GM18951 (cell line): ENCODE results near the gene JARID2.

Source experiments
- POLR2A ChIP-seq: IDR thresholded peaks from 4 replicates; pipeline ENCODE4 v1.6.1; 2011; ENCODE audit warnings: mild to moderate bottlenecking; ENCODE audit not compliant: insufficient read length, insufficient read depth; ENCODE audit errors: extremely low read depth
- in situ Hi-C: fragments of 300-500 bp; cut with MboI; formaldehyde crosslinking; loops from one replicate; pipeline ENCODE4 v1.12.0; 2022; ENCODE audit warnings: low sequenced_read_pairs, mixed read lengths, inconsistent platforms; ENCODE audit not compliant: unreplicated experiment

JARID2 gene

GRCh38 chr6:15553736-15554294, 307.9 kb downstream of the JARID2 start:
- no peak for TF ChIP-seq POLR2A
- in situ Hi-C loops, result no loop called here

GRCh38 chr6:15554728-15555100, 308.8 kb downstream of the JARID2 start:
- in situ Hi-C loops, result no loop called here
- no peak for TF ChIP-seq POLR2A

GRCh38 chr6:15555101-15556038, 309.5 kb downstream of the JARID2 start:
- TF ChIP-seq POLR2A, result no peak
- in situ Hi-C loops, result no loop called here

DNA sequence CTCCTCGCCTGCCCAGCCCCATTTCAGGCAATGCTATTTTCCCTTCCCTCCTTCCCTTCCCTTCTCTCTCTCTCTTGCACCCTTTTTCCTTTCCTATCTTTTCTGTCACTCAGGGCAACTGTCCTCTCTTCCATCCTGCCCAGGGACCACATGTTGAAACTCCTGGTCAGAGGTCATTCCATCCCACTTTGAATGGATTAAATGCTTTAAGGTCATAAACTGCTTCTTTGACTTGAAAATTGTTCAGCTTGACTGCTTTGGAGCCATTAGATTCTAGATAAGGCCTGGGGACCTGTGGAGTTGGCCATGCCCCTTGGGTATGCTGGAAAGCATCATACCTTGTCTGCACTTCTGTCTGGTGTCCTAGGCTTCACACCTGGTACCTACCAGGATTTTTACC, 310.8 kb downstream of the JARID2 start:
- no peak for TF ChIP-seq POLR2A
- in situ Hi-C loops, result no loop called here

- TF ChIP-seq POLR2A, result no peak
- in situ Hi-C loops, result no loop called here
Observed at GRCh38 chr6:15557174-15557573, 311.3 kb downstream of the JARID2 start.

DNA sequence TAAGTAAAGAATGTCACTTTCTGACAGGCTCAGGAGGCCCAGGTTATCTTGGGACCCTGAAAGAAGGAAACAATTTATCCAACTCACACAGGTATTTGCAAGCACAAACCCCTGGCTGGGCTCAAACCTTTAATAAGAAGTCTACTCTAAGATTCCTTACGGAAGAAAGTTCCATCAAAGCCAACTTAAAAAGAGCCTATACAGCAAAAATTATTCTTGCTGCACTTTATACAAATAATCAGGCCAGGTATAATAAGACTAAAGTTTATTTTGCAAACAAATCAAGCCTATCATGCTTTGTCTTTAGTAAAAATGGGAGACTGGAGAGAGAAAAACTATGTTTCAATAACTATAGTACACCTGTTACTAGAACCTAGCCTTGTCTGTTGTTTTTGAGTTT, 314.8 kb downstream of the JARID2 start:
- in situ Hi-C loops, result no loop called here
- no peak for TF ChIP-seq POLR2A

DNA sequence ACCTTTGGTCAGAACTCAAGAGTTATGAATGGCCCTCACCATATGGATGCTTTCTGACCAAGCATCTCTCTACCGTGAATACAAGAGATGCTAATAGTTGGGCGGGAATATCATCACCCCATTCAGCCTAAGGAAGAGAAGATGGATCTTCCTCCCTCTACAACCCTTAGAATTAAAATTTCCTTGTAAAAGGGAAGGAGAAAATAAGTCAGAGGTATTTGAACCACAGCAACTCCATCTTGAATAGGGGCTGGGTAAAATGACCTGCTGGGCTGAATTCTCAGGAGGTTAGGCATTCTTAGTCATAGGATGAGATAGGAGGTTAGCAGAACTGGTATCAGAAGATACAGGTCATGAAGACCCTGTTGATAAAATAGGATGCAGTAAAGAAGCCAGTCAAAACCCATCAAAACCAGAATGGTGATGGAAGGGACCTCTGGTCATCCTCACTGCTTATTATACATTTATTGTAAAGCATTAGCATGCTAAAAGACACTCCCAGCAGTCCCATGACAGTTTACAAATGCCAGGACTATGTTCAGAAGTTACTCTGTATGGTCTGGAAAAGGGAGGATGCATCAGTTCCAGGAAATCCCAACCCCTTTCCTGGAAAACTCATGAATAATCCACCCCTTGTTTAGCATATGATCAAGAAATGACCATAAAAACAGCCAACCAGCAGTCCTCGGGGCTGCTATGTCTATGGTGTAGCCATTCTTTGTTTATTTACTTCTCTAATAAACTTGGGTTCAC, 315.8 kb downstream of the JARID2 start:
- in situ Hi-C loops, result no loop called here

GRCh38 chr6:15562977-15563376, 317.1 kb downstream of the JARID2 start:
- in situ Hi-C loops, result no loop called here
- TF ChIP-seq POLR2A, result no peak

More for the DNA sequence above, 315.8 kb downstream of the JARID2 start:
- TF ChIP-seq POLR2A, result no peak

DNA sequence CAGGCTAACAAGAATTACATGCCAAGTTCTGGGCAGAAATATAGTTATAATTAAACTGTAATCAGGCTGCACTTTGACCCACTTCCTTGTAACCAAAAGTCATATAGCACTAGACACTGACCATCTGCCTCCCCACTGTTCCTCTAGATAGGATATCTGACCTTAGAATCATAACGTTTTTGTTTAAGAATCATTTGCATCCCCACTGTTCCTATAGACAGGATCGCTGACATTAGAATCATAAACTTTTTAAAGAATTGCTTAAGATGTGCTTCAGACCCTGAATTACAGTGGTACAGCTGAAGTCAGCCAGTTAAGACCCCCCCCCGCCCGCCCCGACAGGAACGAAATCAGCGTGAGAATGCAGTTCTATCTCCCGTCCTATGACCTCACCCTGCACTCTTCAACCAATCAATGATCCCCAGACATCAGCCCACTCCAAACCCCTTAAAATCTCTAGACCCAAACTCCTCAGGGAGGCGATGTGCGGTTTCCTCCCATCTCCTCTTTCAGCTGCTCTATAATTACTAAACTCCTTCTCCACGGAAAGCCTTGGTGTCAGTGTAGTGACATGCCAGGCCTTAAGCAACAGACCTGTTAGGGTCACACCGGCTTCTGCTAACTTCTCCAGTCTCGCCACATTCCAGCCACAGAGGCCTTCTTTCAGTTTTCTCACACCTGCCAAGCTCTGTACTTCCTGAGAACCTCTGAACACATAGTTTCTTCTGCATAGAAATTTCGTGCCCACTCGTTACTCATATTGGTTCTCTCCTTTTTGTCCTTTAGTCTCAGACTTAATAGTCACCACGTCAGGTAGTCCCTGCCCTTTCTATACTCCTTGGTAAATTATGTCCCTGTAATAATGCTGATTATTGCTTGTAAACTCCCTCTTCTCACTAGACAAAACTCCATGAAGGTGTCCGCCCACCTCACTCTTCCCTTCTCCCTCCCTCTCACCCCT, 323.4 kb downstream of the JARID2 start:
- no peak for TF ChIP-seq POLR2A
- in situ Hi-C loops, result no loop called here

- in situ Hi-C loops, result no loop called here
- TF ChIP-seq POLR2A, result no peak
Observed at GRCh38 chr6:15570171-15570570, 324.3 kb downstream of the JARID2 start.
